ENCODE measurements around the gene JARID2. TPM values are rescaled to one million over a fixed set of nuclear protein-coding genes. Genes with fewer than 3 reads are reported as not detected.

JARID2 gene
- total and polyA plus RNA-seq, 2 of the 8 experiments (the other 6 are each of a cell fraction or from before 2014, with no cell fraction given), result 60.1 to 239 TPM

GRCh38 chr6:15483060-15483459 lies 237.2 kb downstream of the JARID2 start:
- no peak overlapping the region for H3K18ac ChIP-seq (ENCODE audit: extremely low read depth, low read length)
- POLR2A ChIA-PET (ENCODE audit: partially characterized antibody), result no interaction called here
- H3K79me2 ChIP-seq (ENCODE audit: control insufficient read depth in 1 of 2, insufficient read depth in 2 of 2, low read length in 2 of 2), result peaks cover 3 to 95% of the 10 kb centered on the region in 2 experiments; a peak in 3 of 4 replicates
- no peak overlapping the region for H3K9ac ChIP-seq (replicated peaks in 1 of 4; ENCODE audit: extremely low read depth in 1 of 4, low read depth in 3 of 4, low read length in 3 of 4)
- no peak overlapping the region for H2BK5ac ChIP-seq (ENCODE audit: low read depth, low read length)
- H3K56ac ChIP-seq (replicated peaks; ENCODE audit: insufficient read length, low read depth, low read length), result no peak overlapping the region
- H2BK12ac ChIP-seq (ENCODE audit: low read depth, low read length), result no peak overlapping the region
- H2BK15ac ChIP-seq (ENCODE audit: low read length), result no peak overlapping the region
- no peak overlapping the region for H4K5ac ChIP-seq (ENCODE audit: insufficient read length, low read depth, low read length)
- no peak overlapping the region for H2BK120ac ChIP-seq (replicated peaks; ENCODE audit: low read depth, low read length)
- no peaks in the 10 kb centered on the region for H3K9me3 ChIP-seq (ENCODE audit: insufficient read depth in 2 of 2, low read depth in 1 of 2, low read length in 1 of 2)
- no peaks in the 10 kb centered on the region for H3K27me3 ChIP-seq (replicated peaks in 1 of 4; ENCODE audit: control insufficient read depth in 3 of 4, extremely low read depth in 1 of 4, insufficient read depth in 3 of 4, low read length in 3 of 4)
- no peaks in the 10 kb centered on the region; the same call in 1 of the 2 replicates for H3K79me1 ChIP-seq (ENCODE audit: low read depth, low read length)
- no peak overlapping the region for H3K14ac ChIP-seq (ENCODE audit: insufficient read length)
- no peak for DNase-seq (ENCODE audit: low read depth in 1 of 2, low spot score in 2 of 2)
- H4K91ac ChIP-seq (replicated peaks; ENCODE audit: insufficient read length, low read length), result no peak overlapping the region
- no peak overlapping the region for H2AK5ac ChIP-seq (ENCODE audit: low read depth, low read length)
- no peak overlapping the region for H3K27ac ChIP-seq (ENCODE audit: low read depth, low read length)
- H3K4me2 ChIP-seq (ENCODE audit: insufficient read depth in 1 of 2, low read depth in 2 of 2, low read length in 2 of 2), result no peak overlapping the region
- H3K4me1 ChIP-seq (replicated peaks in 1 of 4; ENCODE audit: control insufficient read depth in 3 of 4, insufficient read depth in 4 of 4, low read length in 3 of 4), result peaks cover 0 to 30% (median 7%) of the 10 kb centered on the region in 4 experiments; a peak in 3 of 7 replicates
- peaks cover 2% of the 10 kb centered on the region; the same call in 1 of the 2 replicates for H3K23me2 ChIP-seq (ENCODE audit: low read depth, low read length)
- FAIRE-seq, result no peak
- WGBS, 2 experiments (ENCODE audit: extremely low coverage in 1 of 2, insufficient coverage in 1 of 2, insufficient read length in 1 of 2, insufficient replicate concordance in 2 of 2, low coverage in 1 of 2, low lambda C conversion rate in 2 of 2, missing lambda C conversion rate in 1 of 2), result 88% methylated on average over 1 of the region's 1 CpG; no CpG with 5 or more reads in 1 of the 2 experiments
- H2BK20ac ChIP-seq (ENCODE audit: low read length), result no peak overlapping the region
- CTCF ChIA-PET (ENCODE audit: partially characterized antibody), result interaction anchor here (1.0 kb wide), 1 partner anchor 10 kb away, joined by 3 read pairs; no protein-coding TSS in a partner anchor
- no peak overlapping the region for H3K4me3 ChIP-seq (ENCODE audit: extremely low read depth in 1 of 4, insufficient read depth in 2 of 4, low read depth in 3 of 4, low read length in 4 of 4)
- no peak overlapping the region for H3K4ac ChIP-seq (replicated peaks; ENCODE audit: insufficient read length, low read depth, low read length)
- H2AFZ ChIP-seq (ENCODE audit: low read length), result no peak overlapping the region
- no peak overlapping the region for H3K23ac ChIP-seq (ENCODE audit: insufficient read length)
- peaks cover 34 to 59% of the 10 kb centered on the region in 2 experiments for H4K20me1 ChIP-seq (replicated peaks in 1 of 2; ENCODE audit: control insufficient read depth in 1 of 2, insufficient read depth in 2 of 2, low read length in 2 of 2)
- H4K8ac ChIP-seq (ENCODE audit: extremely low read depth, insufficient read depth, low read length), result no peak overlapping the region
- H3K36me3 ChIP-seq (ENCODE audit: control insufficient read depth in 2 of 4, insufficient read depth in 4 of 4, low read length in 3 of 4), result peaks cover 0 to 22% (median 13%) of the 10 kb centered on the region in 4 experiments; a peak in 7 of 8 replicates
- no peak for TF ChIP-seq CTCF (IDR thresholded peaks at IDR 0.05; ENCODE audit: control extremely low read depth in 1 of 3, insufficient read depth in 1 of 3, low read depth in 1 of 3, low read length in 3 of 3)
- no peak for TF ChIP-seq RXRA (IDR thresholded peaks at IDR 0.05; ENCODE audit: insufficient read depth, low read depth, low read length)
- no peak for TF ChIP-seq BACH1 (IDR thresholded peaks at IDR 0.05; ENCODE audit: low read length)
- TF ChIP-seq RAD21 (IDR thresholded peaks at IDR 0.05 in 1 of 2, conservative IDR thresholded peaks at IDR 0.05 in 1 of 2; ENCODE audit: low read depth in 2 of 2, low read length in 2 of 2), result no peak
- no peak for TF ChIP-seq MAX (IDR thresholded peaks at IDR 0.05)
- TF ChIP-seq GTF2F1 (IDR thresholded peaks at IDR 0.05; ENCODE audit: borderline replicate concordance, low read depth, low read length), result no peak
- TF ChIP-seq FOSL1 (IDR thresholded peaks at IDR 0.05; ENCODE audit: insufficient read depth, low read depth, low read length), result no peak
- TF ChIP-seq ZNF274 (IDR thresholded peaks at IDR 0.05; ENCODE audit: borderline replicate concordance, extremely low read depth, low read length), result no peak
- no peak for TF ChIP-seq RNF2 (IDR thresholded peaks at IDR 0.05; ENCODE audit: borderline replicate concordance, low read depth, low read length, missing control alignments, poor library complexity, severe bottlenecking)
- TF ChIP-seq RFX5 (IDR thresholded peaks at IDR 0.05; ENCODE audit: borderline replicate concordance, low read depth, low read length), result no peak
